A204.1 (cell line): ENCODE data around the gene SLC31A2.
"Not testable (repeated sequence)": the region's sequence is repeated elsewhere in the genome, so short reads cannot be mapped to it uniquely, and the experiment has no call there.

Experiments used
- FAIRE-seq: peaks from 2 replicates; lab custom pipeline; 2012; peaks lifted over from hg19 to GRCh38; lab: Jason Lieb, UNC

Gene SLC31A2, protein sequence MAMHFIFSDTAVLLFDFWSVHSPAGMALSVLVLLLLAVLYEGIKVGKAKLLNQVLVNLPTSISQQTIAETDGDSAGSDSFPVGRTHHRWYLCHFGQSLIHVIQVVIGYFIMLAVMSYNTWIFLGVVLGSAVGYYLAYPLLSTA

DNA sequence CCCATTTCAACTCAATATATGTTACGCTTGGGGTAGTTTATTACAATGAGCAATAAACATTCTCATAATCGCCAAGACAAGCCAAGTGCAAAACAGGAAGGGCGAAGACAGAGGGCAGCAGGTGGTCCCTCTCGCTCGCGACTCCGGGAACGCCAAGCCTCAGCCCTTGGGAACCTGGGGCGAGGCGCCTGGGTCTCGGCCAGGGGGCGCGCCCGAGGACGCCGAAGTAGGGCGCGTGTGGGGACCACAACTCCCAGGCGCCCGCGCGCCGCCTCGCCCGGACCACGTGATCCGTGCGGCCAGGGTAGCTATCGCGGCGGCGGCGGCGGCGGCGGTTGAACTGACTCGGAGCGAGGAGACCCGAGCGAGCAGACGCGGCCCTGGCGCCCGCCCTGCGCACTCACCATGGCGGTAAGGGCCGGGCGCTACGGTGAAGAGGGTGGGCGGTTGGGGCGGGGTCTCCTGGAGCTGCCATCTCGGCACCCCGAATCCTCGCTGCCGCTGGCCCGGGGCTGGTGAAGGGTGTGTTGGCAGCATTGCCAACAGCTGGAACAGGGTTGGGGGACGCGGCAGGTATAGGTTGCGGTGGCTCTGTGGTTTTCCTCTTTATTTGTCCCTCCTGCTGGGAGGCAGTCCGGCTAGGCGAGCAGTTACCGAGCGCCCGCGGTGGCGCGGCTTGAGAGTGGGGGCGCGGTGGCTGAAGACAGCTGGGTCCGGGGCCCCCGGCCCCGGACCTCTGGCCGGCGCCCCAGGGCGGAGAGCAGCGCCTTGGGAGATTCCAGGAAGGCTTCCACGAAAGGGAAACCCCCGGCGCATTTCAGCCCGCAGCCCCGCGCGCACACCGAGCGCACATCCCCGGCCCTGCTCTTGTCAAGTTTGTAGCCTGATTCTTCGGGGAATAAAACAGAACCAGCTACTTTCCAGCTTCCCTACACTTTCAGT is at the start of gene SLC31A2:
Gene SLC31A2 (plus strand): TSS at position 338 of the 942 bp plus-strand sequence. CDS start 68 bp downstream, at position 406.
- FAIRE-seq = no peak

DNA sequence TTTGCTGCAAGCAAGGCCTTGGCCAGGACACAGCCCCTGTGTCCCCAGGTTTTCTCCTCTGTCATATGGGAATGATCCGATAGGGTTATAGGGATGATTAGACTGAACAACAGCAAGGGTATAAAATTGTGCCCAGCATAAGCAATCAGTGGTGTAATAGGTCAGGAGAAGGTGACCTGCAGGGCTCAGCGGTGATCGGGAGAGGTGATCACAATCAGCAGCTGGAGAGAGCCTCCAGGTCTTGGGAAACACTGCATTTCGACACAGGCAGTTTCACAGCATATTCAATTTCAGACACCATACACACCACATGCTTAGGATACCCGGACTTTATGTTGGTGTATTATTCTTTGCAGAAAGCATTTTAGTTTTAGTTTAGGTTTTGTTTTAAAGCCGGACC is 45.5 kb upstream of the SLC31A2 start:
- FAIRE-seq = not testable (repeated sequence)

DNA sequence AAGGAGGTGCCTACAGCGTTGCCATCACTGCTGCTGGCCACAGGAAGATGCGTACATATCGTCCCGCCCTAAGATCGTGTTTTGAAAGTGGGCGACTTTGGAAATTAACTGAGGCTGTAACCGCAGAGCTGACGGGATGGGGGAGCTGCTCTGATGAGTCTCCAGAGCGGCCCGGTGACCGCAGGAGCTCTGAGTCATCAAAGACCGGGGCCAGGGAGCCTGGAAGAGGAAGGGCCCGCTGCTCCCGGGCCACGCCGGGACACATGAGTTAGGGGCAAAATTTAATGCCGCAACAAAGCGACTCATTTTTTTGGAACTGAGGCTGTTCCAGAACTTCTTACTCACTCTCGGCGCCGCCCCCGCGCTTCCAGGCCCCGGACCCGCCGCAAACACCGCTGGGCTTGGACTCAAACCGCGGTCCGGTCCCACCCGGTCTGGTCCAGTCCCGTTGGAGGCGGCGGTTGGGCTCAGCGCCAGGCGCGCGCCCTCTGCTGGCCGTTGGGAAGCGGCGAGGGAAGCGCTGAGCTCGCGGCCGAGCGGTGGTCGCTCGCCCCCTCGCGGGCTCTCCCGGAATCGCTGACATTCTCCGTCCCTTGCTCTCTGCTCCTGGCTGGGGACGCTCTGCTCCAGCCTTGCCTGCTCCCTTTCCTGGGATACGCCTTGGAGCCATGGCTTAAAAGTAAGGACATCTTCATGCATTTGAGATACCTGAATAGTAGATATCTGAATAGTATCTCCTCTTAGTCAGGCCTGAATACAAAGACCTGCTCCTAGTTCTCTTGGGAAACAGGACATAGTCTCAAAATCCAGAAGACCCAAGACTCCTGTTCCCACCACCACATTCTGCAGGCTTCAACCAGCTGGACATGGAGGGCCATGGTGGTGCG is 39.5 kb upstream of the SLC31A2 start:
- not testable (repeated sequence) for FAIRE-seq

DNA sequence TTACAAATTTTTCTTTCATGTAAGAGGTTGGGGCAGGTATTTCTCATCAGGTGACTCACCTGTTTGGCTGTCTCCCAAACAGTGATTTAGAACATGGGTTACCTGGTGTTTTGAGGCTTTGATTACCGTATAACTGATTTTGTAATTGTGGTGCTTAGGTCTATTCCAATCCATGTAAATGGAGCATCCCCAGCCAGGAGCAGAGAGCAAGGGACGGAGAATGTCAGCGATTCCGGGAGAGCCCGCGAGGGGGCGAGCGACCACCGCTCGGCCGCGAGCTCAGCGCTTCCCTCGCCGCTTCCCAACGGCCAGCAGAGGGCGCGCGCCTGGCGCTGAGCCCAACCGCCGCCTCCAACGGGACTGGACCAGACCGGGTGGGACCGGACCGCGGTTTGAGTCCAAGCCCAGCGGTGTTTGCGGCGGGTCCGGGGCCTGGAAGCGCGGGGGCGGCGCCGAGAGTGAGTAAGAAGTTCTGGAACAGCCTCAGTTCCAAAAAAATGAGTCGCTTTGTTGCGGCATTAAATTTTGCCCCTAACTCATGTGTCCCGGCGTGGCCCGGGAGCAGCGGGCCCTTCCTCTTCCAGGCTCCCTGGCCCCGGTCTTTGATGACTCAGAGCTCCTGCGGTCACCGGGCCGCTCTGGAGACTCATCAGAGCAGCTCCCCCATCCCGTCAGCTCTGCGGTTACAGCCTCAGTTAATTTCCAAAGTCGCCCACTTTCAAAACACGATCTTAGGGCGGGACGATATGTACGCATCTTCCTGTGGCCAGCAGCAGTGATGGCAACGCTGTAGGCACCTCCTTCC is 37.9 kb upstream of the SLC31A2 start:
- FAIRE-seq = not testable (repeated sequence)

DNA sequence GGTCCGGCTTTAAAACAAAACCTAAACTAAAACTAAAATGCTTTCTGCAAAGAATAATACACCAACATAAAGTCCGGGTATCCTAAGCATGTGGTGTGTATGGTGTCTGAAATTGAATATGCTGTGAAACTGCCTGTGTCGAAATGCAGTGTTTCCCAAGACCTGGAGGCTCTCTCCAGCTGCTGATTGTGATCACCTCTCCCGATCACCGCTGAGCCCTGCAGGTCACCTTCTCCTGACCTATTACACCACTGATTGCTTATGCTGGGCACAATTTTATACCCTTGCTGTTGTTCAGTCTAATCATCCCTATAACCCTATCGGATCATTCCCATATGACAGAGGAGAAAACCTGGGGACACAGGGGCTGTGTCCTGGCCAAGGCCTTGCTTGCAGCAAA is 32.0 kb upstream of the SLC31A2 start:
- not testable (repeated sequence) for FAIRE-seq

DNA sequence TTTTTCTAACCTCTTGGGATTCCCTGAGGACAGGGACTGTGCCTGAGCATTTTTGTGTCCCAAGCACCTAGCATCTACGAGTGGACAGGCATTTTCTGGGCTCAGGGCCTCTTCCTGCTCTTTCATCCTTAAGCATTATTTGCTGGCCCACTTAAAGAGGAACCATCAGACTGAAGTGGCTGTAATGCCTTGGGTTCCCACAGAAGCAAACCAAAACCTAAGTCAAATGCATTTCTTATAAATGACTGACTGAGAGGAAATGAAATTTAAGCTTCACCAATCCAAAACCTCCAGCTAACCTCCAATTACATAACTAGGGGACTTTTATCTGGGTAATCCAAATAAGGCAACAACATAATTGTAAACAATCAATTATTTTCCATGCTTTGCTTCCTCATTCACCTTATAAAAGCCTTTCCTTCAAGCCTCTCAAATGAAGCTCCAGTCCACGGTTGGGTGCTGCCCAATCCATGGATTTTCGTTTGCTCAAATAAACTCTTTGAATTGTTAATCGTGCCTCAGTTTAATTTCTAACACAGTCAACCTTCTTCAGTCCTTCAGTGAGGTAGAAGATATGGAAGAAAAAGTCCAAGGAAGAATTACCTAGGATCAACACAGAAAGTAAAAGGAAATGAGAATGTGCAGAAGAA is 25.3 kb upstream of the SLC31A2 start:
- FAIRE-seq = no peak

DNA sequence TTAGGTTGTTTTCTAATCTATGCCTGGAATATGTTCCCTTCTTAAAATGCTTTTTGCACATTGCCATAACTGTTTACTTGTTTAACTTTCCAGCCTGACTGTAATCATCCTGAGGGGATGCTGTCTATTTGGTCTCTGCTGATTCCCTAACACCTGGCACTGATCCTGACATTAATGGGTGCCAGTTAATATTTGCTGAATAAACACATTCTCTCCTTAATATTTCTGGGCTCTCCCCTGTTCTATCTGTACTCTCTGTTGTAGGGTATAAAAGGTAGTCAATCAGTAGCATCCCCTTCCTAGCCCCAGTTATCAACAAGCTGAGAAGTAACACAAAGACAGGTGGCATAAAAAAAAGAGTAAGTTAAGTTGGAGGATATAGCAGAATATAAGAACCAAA is 21.3 kb upstream of the SLC31A2 start:
- no peak for FAIRE-seq

DNA sequence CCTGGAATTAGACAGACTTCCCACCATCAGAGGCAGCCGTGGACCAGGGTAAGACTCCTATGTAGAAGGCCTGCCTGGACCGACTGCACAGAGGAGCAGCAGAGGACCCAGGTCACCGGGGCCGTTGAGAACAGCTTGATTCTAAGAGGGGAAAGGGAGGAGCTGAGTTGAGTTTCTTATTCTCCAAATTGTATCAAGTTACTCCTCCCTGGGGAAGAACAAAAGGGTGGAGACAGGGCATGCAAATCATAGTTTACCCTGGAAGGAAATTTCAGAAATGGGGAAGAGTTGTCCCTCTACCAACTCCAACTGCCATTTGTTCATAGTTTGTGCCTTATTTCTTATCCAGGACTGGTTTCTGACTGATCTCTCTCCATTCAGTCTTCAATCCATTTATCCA is 20.9 kb upstream of the SLC31A2 start:
- no peak for FAIRE-seq

DNA sequence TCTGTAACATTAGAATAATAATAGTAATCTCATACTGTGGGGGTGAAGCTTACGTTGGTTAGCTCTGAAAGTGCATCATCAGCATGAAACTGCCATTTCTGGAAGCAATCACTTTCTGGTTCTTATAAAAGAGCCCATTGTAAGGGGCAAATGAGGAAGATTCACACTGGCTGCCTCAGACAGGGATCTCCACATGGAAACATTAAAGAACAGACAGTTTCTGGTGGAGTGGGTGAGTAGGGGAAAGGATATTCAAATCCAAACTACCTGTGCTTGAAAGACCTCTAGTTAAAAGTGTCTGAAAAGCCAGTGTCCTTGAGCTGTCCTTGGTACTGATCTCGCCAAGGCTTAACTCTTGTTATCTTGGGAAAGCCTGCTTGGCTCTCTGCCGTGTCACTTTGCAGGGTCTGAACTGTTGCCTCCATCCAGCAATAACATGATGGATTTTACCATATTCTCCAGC is 19.1 kb upstream of the SLC31A2 start:
- FAIRE-seq = no peak

DNA sequence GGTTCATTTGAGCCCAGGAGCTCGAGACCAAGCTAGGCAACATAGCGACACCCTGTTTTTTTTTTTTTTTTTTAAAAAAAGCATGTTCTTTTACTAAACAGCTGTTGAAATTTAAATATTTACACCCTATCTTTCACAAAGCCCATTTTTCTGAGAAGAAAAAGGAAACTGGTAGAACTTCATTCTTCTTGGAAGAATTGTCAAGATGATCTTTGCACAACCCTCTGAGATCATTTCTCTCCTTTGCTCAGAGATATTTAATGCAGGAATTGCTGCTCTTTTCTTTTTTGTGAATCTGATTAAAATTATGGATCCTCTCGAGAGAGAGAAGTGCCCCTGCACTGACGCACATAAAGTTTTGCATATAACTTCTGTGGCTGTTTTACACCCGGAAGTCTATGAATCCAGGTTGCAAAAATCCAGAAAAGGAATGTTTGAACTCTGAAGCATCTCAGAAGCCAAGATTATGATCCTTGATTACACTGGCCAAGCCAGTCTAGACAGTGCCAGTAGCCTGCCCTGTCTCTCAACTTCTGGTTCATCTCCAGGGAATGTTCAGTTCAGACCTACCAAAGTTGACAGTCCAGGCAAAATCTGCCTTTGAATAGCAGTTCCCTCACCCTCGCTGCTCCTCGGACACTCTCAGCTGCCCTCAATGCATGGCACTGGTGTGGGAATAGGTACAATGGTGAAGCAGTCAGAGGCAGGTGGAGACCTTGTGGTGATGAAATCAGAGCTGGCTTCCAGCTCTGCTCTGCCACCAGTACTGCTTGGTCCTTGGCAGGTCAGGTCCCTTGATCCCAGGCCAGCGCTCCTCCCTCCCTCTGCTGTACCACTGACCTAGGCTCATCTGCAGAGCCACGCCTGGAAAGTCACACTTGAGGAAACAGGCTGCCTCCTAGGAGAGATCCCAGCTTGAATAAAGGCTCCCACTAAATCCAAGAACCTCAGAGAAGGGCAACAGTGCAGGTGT is 13.3 kb upstream of the SLC31A2 start:
- FAIRE-seq = no peak

DNA sequence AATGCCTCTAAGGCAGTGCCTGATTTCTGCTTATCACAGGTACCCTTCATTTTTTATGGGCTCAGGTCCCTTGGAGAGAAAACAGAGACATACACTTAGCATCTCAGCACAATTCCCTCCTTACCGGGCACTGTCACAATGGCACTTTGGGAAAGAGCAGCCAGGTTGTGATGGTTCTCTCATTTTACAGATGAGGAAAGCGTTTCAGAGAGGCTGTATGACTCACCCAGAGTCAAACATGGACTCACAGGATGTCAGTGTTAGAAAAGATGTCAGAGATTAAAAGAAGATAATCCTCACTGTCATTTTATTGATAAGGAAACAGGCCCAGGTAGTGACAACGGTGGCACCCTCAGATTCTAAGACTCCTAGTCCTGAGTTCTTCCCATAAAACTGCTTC is 12.0 kb upstream of the SLC31A2 start:
- FAIRE-seq = no peak

DNA sequence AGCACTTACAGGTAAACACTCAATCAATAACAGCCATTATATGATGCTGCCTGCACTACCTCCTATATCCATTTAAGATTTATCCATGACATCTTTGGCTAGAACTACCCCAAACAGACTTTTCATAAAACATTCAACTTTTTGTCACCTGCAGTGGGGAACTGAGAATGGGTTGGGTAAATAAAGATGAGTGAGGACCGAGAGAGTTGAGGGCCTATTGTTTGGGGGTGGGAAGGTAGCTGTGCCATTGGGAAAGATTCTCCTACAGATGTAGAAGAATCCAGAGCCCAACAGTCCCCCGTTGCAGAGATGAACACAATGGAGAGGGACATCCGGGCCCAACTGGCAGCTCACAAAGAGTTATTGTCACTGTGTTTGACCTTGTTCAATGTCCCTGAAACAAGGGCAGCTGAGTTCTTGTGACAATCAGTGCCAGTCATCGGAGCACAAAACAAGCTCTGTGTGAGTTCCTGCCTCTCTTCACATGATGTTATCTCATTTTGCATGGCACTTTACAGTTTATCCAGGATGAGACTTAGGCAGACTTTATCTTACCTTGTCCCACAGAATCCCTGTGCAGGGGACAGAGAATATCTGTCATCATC is 11.5 kb upstream of the SLC31A2 start:
- FAIRE-seq = no peak

DNA sequence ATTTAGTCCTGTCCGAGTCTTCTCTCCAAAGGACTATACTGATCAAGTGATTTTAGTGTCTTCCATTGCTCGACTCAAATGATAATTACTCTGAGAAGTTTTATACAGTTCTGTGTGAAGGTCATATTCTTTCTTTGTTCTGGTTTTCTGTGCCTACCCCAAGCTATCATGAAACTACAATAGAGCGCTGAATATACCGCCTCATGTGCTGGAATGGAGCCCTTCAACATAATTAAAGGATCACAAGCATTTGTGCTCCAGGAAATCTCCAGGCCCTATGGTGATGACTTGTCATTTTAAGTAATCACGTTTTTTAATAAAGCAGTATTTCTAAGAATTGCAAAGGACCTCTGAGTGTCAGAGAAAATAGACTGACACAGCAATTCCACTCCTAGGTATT is 10.9 kb upstream of the SLC31A2 start:
- FAIRE-seq = no peak

DNA sequence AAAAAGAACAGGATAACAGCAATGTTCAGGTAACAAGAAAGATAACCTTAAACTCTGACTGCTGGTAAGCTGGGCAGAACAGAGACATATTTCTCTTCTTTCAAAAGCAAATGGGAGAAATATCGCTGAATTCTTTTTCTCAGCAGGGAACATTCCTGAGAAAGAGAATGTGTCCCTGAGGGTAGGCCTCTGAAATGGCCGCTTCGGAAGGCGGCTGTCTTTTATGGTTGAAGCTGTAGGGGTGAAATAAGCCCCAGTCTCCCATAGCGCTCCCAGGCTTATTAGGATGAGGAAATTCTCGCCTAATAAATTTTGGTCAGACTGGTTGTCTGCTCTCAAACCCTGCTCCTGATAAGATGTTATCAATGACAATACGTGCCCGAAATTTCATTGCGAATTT is 9.9 kb upstream of the SLC31A2 start:
- not testable (repeated sequence) for FAIRE-seq

DNA sequence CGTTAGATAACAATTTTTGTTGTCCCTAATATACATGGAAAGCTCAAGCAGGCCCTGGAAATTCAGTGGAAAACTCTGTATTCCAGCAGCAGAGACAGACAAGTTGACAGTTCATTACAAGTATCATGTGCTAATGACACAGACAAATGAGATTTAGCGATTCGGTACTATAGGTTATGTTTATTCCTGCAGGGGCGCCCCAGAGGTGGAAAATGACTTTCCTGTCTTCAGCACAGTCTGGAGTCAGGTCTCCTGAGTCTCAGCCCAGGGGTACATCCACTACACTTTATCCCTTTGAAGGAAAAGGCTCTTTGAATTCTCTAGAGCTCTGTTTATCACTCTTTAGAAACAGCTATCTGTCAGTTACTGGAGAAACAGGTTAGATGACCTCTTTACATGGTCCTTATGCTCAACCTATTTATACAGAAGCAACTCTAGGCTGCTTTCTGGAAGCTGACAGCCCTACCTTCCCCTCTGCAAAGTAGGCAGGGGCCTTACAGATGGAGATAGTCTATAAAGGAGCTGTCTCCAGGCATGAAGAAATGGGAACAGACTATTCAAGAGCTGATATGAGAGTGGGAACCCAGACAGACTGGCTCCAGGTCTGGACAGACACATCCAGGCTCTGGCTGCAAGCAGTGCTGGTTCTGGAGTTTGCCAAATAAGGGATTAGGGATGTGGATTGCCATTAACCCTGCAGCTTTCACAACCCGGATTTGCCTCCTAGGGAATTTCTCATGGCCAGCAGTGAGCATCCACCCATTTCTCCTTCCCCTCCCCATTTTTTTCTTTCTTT is 7.2 kb upstream of the SLC31A2 start:
- no peak for FAIRE-seq

DNA sequence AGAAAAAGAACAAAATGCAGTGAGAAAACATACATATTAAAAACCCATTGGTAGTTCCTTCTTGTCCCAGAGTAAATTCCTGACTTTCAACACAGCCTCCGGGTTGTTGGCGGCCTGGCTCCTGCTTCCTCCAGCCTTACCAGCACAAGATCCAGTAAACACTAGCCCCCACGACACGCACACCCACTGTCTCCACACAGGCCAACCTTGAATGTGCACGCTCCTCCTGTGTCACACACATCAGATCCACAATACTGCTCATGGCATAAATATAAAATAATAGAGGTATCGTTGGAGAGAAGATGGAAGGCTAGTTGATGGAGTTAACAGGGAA is 2.5 kb upstream of the SLC31A2 start:
- no peak for FAIRE-seq

DNA sequence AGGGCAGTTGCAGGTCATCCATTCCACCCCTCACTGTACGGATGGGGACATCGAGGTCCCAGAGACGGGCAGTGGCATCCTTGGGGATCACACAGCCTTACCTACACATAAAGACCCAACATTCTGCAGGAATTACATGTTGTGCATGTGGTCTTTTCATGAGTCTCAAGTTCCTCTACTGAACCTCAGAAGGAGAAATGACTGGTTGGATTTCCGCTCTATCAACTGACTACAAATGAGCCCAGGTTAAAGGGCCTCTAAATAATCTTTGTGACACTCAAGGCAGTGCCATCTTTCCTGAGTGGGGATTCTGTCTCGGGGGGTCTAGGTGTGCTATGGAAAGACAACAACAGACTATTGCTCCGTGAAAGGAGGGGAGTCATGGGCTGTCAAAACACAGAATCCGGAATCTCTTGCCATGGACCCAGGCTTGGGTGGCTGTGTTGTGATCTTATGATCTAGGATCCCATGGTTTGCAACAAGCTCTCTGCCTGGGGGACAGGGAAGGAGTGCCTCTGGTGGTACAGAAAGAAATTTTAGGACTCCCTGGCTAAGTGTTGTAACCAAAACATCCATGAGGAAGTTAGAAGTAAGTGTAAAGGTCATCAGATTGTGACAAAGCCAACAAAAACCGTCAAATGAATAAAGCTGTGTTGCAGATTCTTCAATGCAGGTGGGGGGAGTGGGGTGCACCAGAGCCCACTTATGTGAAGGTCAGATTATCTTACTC is 1.9 kb upstream of the SLC31A2 start:
- no peak for FAIRE-seq

DNA sequence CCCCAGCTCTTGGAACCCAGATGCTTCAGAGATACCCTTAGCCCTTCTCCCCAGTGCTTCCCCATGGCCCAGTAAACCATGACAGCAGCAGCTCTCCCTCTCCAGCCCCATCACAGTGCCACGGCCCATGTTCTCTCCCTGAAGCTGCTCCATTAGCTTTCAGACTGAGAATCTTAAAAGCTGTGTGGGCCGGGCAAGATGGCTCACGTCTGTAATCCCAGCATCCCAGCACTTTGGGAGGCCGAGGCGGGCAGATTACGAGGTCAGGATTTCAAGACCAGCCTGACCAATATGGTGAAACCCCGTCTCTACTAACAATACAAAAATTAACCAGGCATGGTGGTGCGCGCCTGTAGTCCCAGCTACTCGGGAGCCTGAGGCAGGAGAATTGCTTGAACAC is 1.2 kb upstream of the SLC31A2 start:
- not testable (repeated sequence) for FAIRE-seq
